ENCODE measurements around the gene NPAS3.

NPAS3 gene

DNA sequence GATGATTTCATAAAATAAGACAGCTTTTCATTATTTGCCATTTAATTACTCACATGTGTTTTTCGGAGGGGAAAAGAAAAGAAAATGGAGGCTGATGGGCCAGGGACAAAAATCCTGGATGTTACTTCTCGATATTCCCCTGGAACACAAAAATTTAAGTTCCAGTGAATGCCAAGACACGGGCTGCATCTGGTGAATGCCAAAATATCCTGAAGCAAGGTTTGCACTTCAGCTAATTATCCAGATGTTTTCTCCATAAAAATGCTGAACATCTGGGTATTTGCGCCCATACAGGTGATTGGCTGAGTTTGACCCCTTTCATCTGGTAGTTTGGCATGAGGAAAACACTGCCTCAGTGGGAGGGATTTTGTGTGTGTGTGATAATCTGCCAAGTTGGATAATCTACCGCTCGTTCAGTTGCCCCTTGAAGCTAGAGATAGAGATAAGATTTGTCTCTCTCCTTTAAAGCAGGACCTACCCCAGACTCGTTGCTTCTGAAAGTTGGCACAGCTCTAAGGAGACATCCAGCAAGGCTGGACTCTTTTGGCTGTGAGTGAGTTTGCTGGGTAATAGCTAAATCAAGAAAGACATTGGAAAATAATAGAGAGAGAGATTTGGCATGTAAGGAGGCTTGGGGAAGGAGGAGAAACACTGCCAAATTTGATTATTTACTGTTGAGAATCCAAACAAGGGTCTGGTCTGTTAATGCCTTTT lies 622.2 kb downstream of the NPAS3 start:
- DNase-seq (ENCODE audit: low spot score) = no peak

- no peak for DNase-seq (ENCODE audit: low spot score)
These were observed 623.0 kb downstream of the NPAS3 start for GRCh38 chr14:33561488-33562175.

GRCh38 chr14:33563191-33563900 lies 624.7 kb downstream of the NPAS3 start:
- no peak for DNase-seq (ENCODE audit: low spot score)

DNA sequence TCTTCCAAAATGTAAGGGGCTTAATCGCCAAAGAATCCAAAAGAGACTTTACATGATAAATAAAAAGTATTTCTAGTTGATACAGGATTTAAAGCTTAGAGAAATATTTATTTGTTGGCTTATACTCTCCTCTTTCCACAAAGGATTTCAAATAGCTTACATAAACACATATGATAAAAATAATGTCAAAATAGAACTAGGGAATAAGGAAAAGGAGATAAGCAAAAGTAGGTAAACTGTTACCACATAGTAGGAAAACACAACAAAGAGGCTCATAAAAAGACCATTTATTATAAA lies 625.2 kb downstream of the NPAS3 start:
- no peak for DNase-seq (ENCODE audit: low spot score)

DNA sequence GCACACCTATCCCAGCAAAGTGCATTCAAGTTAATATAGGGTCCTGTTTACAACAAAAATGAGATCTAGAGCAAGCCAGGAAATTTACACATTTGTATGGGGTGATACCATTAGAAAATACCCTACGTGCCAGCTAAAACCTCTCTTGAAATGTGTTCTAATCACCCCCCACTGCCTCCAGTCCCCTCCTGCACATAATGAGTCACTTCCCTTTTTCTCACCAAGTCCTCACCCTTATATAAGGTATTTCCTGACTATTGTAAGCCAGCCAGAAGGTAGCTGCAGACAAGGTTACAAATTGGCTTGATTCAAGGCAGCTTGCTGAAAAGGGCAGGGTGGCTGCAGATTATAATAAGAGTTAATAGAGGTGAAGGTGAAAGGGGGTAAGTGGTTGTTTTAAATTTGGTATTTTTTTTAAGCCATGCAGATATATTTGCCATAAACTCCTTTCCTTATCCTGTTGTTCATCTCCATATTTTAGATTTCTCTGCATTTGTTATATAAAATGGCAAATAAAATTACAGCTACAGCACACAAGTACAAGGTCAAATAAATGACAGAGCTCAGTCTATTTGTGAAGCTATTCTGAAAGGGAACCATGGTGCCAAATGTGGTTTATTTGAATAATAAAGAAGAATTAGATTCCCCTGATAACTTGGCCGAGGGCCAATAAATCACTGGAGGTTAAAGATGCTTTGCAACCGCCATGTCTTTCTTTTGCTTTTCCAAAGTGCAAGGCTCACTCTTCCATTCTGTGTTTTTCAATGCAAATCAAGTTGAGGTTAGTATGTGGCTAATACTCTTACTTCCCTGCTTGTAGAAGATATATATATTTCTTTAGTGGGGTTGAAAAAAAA lies 626.3 kb downstream of the NPAS3 start:
- DNase-seq (ENCODE audit: low spot score) = no peak

DNA sequence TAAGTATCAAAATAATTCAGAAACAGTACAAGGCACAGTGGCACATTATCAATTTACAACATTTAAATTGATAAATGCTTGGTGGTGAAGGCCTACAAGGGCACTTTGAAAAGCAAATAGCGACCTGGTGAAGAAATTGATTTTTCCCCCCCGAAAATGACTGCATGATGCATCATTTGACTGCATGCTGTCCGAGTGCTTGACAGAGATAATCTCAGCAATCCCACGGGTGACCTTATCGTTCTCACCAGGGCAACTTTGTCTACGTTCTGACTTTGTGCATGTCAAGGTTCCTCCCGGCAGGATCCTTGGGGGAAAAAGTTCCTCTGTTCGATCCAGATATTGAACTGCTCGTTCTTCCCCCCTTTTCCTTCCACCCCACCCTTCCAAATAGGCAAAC lies 627.4 kb downstream of the NPAS3 start:
- no peak for DNase-seq (ENCODE audit: low spot score)

DNA sequence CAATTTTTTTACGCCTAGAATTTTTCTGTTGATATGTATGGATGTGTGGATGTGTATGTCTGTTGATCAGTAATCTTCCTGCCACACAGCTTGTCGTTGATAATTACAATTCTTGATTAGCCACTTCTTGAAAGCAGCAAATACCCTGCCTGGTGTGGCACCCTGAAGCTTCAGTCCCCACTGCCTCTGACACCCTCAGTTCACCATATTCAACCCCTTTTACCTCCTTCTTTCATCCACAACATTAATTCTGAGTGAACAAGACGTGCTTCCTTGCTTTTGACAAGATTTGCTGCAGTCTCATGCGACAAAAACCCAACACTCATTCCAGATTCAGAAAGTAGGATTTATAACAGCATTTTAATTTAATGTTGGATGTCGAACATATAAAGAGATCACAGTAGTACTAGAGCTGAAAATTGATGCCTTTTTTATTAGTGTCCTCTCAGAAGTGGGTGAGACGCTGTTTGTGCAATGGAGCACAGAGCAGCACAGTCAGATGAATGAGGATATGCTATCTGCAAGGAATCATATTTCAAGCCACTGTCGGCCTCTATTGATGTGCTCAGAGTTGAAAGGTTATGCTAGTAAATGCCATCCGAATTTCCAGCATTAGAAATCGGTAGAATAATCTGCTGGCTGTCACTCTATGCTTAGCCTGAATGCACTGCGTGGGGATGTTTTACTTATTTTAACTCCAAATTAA lies 628.5 kb downstream of the NPAS3 start:
- DNase-seq (ENCODE audit: low spot score) = no peak

DNA sequence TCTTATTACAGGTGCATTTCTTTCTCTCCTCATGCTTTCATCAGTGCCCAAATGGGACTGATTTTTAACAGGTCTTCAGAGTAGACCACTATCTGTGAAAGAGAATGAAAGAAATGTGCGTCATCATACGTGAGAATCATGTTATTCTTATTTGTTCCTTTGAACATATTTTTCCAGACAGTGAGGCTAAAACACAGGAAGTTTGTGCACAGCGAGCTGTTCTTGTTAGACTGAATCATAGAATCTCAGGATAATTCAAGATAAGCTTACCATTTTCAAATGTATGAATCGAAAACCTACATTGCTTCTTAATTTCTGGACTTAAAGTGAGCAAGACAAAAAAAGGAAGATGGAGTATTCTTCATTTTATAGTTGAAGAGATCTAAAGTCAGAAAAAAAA lies 629.1 kb downstream of the NPAS3 start:
- DNase-seq (ENCODE audit: low spot score) = no peak

DNA sequence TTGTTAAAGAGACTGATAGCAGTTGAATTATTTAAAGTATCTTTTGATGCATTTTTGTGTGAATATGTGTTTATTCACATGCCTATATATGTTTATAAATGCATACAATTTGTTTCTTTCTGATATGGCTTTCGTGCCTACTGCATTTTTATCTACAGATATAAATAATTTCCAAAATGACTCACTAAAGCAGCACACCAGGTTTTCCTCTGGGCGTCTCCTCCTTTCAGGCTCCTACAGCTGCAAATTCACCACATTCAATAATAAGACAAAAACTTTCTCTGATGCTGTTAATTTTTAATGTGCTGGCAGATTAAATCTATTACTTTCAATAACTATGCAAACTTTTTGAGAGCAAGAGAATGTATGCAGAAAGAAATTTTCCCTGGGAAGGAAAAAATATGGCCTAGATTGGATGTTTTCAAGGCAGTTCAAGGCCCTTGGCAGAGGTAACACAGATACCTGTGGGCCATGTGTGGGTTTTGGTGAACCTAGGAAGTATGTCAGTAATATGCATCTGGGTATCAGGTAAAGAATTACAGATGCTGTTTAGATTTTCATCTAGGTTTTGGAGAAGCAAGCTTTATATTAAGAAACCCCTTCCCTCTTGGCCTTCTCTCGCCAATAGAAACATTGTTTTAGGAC lies 630.4 kb downstream of the NPAS3 start:
- no peak for DNase-seq (ENCODE audit: low spot score)

- no peak for DNase-seq (ENCODE audit: low spot score)
These were observed 631.4 kb downstream of the NPAS3 start for GRCh38 chr14:33569821-33570687.

GRCh38 chr14:33570694-33571310 lies 632.1 kb downstream of the NPAS3 start:
- DNase-seq (ENCODE audit: low spot score) = no peak

DNA sequence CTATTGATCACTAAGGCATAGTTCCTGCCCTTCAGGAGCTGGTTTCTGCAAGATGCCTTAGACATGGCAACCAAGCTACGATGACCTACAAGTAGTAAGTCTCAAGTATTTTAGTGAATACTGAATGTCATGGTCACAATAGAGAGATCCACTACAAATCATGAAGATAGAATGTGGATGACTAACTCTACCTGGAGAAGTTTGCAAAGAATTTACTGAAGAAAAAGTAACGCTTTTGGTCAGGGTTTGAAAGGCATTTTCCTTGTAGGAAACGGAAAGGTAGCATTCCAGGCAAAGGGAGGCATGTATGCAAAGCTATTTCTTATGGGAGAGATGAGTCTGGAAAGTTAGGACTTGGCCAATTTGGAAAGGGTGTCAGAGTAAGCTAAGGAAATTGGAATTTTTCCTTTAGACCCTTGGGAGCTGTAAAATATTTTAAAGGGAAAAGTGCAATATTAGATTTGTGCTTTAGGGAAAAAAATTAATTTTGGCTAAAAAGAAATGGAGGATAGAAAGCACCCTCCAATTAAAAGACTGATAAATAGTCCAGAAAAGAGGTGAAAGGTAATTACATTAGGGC lies 634.7 kb downstream of the NPAS3 start:
- no peak for DNase-seq (ENCODE audit: low spot score)

DNA sequence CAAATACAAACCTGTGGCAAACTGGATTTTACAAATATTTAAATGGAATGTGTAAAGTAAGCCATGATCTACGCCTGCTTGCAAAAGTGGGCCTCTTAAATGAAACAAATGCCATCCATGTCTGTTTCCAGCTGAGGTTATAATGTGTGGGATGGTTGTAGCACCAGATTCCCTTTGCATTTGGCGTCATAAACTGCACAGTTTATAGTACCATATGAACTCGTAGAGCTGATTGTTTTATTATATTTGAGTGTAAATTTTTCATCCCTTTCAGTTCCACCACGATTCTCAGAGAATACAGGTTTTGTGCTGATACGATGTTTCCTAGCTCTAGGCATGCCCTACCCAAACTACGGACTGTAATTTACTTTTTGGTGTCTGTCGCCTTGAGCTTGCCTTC lies 637.3 kb downstream of the NPAS3 start:
- no peak for DNase-seq (ENCODE audit: low spot score)

DNA sequence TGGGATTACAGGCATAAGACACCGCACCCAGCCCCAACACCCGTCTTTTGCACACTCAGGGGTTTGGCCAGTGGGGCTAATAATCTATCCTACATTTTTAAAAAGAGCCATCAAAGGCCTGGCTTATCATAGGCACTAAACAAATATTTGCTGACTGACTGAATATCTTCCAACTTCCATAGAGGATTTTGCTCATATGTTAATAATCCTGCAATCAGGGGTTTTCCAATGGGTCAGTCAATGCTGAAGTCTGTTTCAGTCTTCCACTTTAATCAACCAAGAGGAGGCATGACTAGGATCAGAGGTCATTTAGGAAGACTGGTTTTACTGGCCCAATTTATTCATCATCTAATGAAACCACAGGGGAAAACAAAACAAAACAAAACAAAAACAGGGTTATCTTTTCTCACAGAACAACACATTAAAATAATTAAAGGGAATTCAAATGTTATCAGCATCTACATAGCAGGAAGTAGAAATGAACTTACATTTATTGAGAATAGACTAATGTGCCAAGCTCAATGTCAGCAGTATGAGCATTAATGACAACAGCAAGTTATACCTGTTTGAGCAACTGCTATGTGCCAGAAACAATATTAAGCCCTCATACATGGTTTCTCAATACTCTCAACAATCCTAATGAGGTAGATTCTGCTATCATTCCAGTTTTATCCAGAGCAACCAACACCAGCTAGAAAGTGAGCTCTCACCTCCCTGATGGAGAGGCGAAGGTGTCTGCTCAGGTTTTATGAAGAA lies 640.0 kb downstream of the NPAS3 start:
- DNase-seq (ENCODE audit: low spot score) = no peak

- DNase-seq (ENCODE audit: low spot score) = no peak
These were observed 641.6 kb downstream of the NPAS3 start for GRCh38 chr14:33580231-33580749.

GRCh38 chr14:33580841-33581240 lies 642.2 kb downstream of the NPAS3 start:
- DNase-seq (ENCODE audit: low spot score) = no peak

DNA sequence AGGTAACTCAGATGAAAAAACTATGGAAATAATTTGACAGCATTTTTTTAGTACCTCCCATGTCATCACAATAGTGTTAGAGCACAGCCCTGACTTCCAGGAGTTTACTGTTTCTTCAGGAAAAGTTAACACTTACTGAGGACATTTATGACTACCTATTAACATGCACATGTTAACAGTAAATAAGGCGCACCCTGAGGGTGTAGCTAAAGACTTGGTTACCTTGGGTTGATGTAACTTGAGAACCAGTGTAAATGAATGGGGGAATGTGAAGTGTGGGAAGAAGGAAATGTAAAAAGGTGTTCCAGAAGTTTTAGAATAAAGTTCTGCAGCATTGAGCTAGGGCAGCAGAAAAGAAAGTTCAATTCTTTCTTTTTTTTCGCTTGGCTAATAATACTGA lies 646.0 kb downstream of the NPAS3 start:
- no peak for DNase-seq (ENCODE audit: low spot score)

- DNase-seq (ENCODE audit: low spot score) = no peak
These were observed 648.1 kb downstream of the NPAS3 start for GRCh38 chr14:33586806-33587205.

- DNase-seq (ENCODE audit: low spot score) = no peak
These were observed 649.1 kb downstream of the NPAS3 start for GRCh38 chr14:33587791-33588190.
